ENCODE data around the gene TMEM255A. TPM values are rescaled to one million over a fixed set of nuclear protein-coding genes. Genes with fewer than 3 reads are reported as not detected.

TMEM255A gene
- total RNA-seq, 2 experiments from 2014 or later = not detected

DNA sequence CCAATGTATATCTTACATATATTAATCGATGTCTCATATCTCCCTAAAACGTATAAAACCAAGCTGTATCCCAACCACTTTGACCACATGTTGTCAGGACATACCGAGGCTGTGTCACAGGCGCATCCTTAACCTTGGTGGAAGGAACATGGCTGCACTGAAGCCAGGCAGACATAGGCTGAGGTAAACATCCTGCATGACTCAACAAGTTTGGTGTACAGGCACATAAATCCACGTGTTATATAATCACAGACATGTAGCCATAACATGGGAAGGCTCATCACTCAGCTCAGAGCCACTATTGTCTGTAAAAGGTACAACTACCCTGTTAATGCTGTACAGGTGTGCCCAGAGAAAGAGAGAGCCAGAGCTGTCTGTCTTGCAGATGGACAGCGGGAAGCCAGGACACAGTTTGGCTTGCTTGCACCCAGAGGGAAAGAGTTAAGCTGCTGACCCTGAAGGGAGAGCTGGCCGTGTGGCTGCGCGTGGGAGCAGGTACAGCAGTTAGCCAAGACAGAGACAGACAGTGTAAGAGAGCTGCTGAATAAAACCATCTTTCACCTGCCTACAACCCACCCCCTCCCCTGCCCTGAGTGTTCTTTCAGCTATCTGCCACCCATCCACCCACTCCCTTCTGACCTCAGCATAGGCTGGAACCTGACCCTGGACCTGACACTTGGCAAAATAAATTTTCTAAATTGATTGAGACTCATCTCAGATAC, 82.9 kb downstream of the TMEM255A start:
- DNase-seq (no peak), ATAC-seq (no peak)
- H3K4me1 Mint-ChIP-seq = no peaks in the 10 kb centered on the region
- no peaks in the 10 kb centered on the region for H3K27me3 Mint-ChIP-seq
- no peak overlapping the region for H3K27ac Mint-ChIP-seq
- H3K36me3 Mint-ChIP-seq (ENCODE audit: low read depth) = peaks cover 2% of the 10 kb centered on the region
- H3K9me3 Mint-ChIP-seq (ENCODE audit: low read depth) = no peaks in the 10 kb centered on the region
- no peak overlapping the region for H3K4me3 Mint-ChIP-seq
- POLR2A ChIA-PET = no interaction called here
- intact Hi-C loops (cut with DNase I, micrococcal nuclease) = no loop called here
- CTCF ChIA-PET = interaction anchor here (4.8 kb wide), 1 partner anchor 14 kb away, joined by 19 read pairs; no protein-coding TSS in a partner anchor

DNA sequence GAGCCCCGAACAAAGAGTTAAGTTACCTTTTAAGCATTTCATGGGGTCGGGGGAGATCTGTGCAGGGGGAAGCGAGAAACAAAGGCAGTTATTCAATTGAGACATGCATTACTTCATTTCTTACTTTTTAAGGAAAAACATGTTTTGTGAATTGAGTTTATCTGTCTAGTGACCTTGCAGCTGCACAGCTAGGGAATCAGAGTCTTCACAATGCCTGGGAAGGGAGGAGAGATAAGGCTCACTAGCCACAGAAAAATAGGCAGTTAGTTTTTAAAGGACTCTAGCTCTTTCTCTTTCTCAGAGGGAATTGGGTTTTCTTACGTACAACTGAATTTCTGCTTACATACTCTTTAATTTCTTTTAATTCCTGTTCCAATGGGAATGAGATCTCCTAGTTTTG, 86.9 kb downstream of the TMEM255A start:
- intact Hi-C loops (cut with DNase I, micrococcal nuclease) = no loop called here
- CTCF ChIA-PET = no interaction called here
- no peak for DNase-seq
- POLR2A ChIA-PET = no interaction called here
- Mint-ChIP-seq H3K27ac (no peak overlapping the region), H3K4me1 (no peaks in the 10 kb centered on the region), H3K27me3 (no peaks in the 10 kb centered on the region), H3K9me3 (ENCODE audit: low read depth) (no peaks in the 10 kb centered on the region), H3K4me3 (no peak overlapping the region), H3K36me3 (ENCODE audit: low read depth) (peaks cover 2% of the 10 kb centered on the region)
- no peak for ATAC-seq

DNA sequence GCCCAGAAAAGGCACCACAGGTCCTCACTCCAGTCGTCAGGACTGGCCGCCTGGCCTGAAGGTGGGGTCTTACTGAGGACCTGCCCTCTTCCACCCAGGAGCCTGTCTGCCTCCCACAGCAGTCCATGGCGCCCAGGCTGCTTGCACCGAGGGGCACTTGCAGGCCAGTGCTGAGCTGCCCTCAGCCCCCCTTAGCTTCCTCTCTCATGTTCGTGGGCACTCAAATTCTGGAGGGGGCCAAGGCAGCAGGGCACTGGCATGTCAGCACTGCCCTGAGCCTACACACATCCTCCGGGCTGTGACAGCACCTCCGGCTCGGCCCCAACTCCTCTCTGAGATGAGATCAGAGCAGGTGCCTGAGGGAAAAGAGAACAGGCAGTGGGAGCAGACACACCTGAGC, 87.9 kb downstream of the TMEM255A start:
- intact Hi-C loops (cut with DNase I, micrococcal nuclease) = no loop called here
- no peaks in the 10 kb centered on the region for H3K27me3 Mint-ChIP-seq
- peaks cover 2% of the 10 kb centered on the region for H3K36me3 Mint-ChIP-seq (ENCODE audit: low read depth)
- H3K27ac Mint-ChIP-seq = no peak overlapping the region
- ChIA-PET CTCF (no interaction called here), POLR2A (no interaction called here)
- no peak for DNase-seq
- no peaks in the 10 kb centered on the region for H3K9me3 Mint-ChIP-seq (ENCODE audit: low read depth)
- H3K4me1 Mint-ChIP-seq = no peaks in the 10 kb centered on the region
- ATAC-seq = no peak
- H3K4me3 Mint-ChIP-seq = no peak overlapping the region

DNA sequence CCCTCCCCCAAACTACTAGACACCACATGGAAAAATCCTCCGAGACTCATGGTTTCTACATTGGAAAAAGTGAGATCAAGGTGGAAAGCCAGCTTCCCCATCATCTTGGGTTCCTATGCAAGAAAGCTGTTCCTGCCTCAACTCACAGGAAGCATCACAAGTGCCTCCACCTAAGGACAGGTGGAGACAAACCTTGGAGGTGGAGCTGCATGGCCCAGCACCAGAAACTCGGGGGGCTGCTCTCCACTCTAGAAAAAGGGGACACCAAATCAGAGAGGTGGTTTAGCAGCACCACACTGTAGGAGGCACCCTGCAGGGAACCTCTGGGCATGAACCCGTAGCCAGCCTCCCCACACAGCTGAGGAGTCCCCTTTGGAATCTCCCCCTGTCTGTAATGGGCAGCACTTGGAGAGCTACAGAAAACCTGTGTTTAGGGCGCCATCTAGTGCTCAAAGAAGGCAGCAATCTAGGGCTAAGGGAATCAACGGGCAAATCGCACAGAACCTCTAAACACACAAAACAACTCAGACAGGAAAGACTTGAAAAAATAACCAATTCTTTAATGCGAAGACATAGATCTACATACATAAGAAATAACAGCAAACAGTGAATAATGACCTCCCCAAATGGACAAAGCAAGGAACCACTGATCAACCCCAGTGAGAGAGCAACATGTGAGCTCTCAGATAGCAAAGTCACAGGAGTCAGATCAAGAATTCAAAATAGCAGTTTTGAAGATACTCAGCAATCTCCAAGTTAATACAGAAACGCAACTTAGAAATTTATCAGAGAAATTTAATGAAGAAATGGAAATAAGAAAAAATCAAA, 97.6 kb downstream of the TMEM255A start:
- H3K27me3 Mint-ChIP-seq = no peaks in the 10 kb centered on the region
- intact Hi-C loops (cut with DNase I, micrococcal nuclease) = no loop called here
- ATAC-seq (peak; percentile 78), DNase-seq (peak; percentile 68)
- H3K4me1 Mint-ChIP-seq = peaks cover 6% of the 10 kb centered on the region
- no peak overlapping the region for H3K4me3 Mint-ChIP-seq
- POLR2A ChIA-PET = no interaction called here
- no peak overlapping the region for H3K27ac Mint-ChIP-seq
- no peaks in the 10 kb centered on the region for H3K36me3 Mint-ChIP-seq (ENCODE audit: low read depth)
- CTCF ChIA-PET = interaction anchor here (0.5 to 2.0 kb wide), 14 partner anchors 10 to 438 kb away, joined by 3 to 19 read pairs (median 4); no protein-coding TSS in a partner anchor
- H3K9me3 Mint-ChIP-seq (ENCODE audit: low read depth) = no peaks in the 10 kb centered on the region

Other genes starting within 250 kb of the TMEM255A start
- not detected for gene RHOXF2B, start 233.8 kb downstream of the TMEM255A start, total RNA-seq
- not detected for gene RHOXF1, start 195.5 kb downstream of the TMEM255A start, total RNA-seq
- not detected for gene RHOXF2, start 152.8 kb downstream of the TMEM255A start, total RNA-seq
- 10 to 100 TPM; 14.5 to 14.6 TPM for gene ZBTB33, start 60.6 kb downstream of the TMEM255A start, total RNA-seq
- not detected for gene ATP1B4, start 50.6 kb upstream of the TMEM255A start, total RNA-seq
- gene LAMP2, start 157.8 kb upstream of the TMEM255A start, total RNA-seq = 10 to 100 TPM; 30.4 to 34.5 TPM
- 10 to 100 TPM; 49.2 to 49.6 TPM for gene CUL4B, start 249.5 kb upstream of the TMEM255A start, total RNA-seq